Stimulated activated CD4-positive, alpha-beta T cell treated with anti-CD3 and anti-CD28 coated beads, Interleukin-4, amount 100 ng/mL, for 48 hours (primary cell): ENCODE measurements around the gene PROX1.

Experiments
- DNase-seq, 2 donors: peaks; one replicate each; pipeline ENCODE4 v3.0.0-alpha.2; 2020; ENCODE audit warnings: low read depth in 2 of 2

The PROX1 gene, protein sequence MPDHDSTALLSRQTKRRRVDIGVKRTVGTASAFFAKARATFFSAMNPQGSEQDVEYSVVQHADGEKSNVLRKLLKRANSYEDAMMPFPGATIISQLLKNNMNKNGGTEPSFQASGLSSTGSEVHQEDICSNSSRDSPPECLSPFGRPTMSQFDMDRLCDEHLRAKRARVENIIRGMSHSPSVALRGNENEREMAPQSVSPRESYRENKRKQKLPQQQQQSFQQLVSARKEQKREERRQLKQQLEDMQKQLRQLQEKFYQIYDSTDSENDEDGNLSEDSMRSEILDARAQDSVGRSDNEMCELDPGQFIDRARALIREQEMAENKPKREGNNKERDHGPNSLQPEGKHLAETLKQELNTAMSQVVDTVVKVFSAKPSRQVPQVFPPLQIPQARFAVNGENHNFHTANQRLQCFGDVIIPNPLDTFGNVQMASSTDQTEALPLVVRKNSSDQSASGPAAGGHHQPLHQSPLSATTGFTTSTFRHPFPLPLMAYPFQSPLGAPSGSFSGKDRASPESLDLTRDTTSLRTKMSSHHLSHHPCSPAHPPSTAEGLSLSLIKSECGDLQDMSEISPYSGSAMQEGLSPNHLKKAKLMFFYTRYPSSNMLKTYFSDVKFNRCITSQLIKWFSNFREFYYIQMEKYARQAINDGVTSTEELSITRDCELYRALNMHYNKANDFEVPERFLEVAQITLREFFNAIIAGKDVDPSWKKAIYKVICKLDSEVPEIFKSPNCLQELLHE

DNA sequence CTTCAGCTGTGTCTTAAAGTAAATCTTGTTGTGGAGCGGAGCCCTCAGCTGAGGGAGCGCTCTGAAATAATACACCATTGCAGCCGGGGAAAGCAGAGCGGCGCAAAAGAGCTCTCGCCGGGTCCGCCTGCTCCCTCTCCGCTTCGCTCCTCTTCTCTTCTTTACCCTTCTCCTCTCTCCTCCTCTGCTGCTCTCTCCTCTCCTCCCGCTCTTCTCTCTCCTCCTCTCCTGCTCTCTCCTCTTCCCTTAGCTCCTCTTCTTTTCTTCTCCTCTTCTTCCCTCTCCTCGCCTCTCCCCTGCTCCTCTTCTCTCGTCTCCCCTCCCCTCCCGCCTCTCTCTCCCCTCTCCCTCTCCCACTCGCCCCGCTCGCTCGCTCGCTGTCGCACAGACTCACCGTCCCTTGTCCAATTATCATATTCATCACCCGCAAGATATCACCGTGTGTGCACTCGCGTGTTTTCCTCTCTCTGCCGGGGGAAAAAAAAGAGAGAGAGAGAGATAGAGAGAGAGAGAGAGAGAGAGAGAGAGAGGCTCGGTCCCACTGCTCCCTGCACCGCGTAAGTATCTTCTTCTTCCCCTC is at the start of gene PROX1:
PROX1 (plus strand) TSS at position 47 of the 580 bp plus-strand sequence. CDS start 8,563 bp downstream, outside the sequence.
- DNase-seq = no peak

DNA sequence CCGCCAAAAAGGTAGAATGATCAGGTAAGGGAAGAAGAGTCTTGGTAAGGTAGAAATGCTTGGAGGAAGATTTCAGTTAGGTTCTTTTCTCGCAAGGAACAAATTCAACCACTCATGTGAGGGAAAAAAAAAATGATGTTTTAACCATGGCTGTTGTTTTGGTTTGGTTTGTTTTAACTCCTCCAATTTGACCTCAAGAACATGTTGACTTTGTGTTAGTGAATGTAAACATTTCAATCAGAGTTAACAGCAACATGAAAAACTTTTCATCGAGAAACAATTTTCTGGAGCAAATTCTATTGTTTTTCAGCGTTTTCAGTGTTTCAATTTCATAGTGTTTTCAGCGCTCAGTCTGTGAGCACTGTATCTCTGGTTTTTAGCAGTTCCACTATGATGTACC is 49.0 kb upstream of the PROX1 start:
- no peak for DNase-seq

DNA sequence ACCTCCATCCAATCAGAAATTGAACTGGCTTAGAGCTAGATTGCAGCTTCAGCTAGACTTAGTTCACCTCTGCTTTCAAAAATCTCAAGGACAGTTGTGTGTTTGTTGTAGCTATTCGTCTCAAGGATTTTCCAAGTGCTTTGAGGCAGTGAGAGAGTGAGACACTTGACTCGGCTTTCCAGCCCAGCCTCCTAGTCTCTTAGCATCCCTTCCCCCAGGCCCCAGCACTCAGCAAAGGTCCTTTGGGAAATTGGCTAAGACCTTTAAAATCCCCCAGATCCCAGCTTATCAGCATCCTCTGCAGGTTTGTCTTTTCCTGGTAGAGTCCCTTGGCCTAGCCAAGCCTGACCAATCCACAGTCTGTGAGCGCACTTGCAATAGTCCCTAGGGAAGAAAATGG is 47.9 kb upstream of the PROX1 start:
- DNase-seq = no peak

DNA sequence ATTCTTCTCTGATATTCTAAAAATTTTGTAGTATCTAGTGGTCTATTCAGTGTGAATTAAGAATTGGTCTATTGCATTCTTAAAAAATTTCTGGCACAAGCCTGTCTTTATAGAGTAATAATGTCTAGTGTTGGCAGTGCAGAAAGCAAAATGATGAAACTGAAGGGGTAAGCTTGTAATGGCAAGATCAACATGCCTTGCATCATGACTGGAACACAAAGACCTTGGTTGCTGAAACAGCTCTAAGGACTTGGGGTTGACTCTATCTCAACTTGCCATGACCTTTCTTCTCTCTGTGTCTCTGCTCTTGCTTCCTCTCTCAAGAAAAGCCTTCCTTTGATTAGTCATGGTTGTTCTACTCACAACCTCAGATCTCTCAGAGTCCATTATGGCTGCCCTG is 46.8 kb upstream of the PROX1 start:
- no peak for DNase-seq

DNA sequence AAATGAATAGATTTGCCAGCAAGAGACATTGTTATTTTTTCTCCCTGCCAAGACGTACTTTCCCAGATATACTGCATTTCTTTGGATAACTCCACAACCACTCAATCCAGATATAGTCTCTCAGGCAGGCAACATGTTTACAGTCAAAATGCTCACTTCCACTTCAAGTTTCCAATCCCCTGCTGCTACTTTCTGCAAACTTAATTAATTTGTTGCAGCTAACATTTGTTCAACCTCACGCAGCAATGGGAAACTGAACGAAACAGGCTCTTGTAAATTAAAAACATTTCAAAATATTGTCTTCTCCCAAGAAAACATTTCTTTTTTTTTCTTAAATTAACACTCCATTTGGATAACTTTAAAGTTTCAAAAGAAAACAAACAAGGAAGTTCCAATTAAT is 45.7 kb upstream of the PROX1 start:
- DNase-seq = no peak

DNA sequence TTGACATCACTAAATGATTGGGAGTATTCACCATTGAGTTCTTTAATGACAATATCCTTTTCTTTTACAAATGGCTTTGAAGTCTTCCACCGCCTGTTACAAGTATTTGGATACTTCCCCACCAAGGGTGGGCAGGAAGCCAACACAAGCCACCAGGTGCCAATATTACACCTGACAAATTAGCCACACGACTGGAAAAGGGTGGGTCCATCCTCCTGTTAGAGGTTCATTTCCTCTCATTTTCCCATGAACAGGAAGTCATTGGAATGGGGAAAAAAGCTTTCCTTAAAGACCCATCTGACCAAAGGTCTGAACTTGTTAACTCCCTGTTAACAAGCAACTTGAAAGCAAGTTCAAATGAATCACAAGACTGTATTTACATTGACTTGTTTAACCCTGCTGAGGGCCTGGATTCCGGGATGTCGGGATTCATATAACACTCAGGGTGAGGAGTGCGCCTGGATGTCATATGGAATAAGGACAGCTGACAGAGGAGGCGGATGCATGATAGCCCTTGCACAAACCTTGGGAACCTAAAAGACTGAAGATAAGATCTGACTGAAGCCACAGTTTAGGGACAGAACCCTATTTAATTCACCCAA is 40.5 kb upstream of the PROX1 start:
- DNase-seq = no peak

DNA sequence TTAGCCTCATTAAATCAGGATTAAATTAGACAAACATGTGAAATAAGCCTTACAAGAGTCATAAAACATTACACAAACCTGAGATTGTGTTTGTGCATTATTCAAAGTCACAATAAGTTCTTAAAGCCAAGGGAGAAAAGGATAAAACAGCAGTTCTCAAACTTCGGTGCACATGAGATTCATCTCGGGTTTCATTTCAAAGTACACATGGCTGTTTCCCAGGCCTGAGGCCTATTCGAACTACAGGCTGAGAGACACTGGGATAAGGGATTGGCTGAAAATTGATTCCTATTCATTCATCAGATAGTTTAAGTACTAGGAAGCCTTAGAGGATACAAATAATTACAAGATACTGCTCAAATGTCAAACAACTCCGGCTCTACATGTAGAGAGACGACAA is 35.9 kb upstream of the PROX1 start:
- DNase-seq = no peak

DNA sequence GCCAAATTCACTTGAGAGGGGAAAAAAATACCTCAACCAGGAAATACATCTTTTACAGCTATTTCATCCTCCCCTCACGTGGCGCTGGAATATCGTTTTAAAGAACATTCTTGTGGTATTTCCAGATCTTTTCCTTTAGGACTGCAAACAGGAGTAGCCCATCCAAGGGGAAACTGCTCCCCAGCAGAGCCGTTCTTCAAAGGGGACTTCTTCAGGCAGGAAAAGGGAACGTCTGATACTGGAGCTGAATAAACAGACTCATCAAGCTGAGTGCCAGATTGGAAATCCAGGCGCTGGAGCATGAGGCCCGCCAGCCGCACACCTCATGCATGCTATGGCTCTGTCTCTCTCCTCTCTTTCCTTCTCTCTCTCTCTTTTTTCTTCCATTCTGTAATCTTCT is 34.0 kb upstream of the PROX1 start:
- no peak for DNase-seq

DNA sequence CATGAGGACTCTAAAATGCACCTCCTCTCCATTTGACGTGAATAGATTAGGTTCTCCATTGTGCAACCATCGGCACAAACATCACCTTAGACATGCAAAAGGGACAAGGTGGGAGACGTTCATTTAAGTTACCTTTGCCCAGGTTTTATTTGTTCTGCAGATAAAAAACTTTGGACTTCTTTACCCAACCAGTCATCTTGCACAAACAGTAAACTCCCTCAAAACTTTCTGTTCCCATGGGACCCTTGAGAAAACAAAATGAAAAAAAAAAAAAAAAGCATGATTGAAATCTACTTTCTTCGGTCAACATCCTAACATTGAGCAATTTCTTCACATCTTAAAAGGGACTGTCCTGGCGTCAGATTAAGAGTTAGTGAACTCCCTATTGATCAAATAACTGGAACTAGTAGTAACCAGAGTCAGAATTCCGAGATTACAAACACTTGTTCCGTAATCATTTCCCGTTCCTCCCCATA is 31.4 kb upstream of the PROX1 start:
- DNase-seq = no peak

DNA sequence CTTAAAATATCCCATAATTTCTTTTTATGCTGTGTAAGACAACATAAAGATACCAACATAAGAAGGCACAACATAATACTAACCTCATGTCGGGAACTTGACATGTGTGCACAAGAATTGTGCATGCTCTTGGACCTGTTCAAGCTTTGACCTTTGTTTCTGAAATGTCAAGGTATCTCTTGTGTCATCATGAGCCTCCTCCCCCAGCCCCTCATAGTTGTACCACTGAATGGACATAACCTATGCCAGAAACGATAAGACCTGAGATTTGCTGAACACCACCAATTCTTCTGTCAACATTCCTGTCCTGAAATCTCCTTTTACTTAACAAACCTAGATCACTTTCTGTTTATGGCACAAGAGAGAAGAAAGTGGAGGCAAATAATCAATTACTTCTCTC is 29.4 kb upstream of the PROX1 start:
- no peak for DNase-seq

DNA sequence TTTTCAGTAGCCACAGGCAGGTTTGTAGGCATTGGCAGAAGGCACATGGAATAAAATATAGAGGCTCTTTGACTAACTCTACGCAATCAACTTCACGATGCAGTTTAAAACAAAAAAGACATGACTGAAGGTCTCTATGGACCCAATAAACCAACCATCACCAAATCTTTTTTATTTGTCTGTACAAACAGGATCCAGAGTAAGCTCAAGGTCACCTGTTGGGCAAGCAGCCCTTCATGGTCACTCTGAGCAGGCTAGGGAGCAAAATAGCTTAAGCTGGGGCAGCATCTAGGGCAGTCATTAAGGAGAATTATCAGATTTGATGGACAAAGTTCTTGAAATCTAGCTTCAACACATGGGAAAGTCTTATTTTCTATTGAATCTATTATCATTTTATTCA is 26.8 kb upstream of the PROX1 start:
- DNase-seq = no peak

DNA sequence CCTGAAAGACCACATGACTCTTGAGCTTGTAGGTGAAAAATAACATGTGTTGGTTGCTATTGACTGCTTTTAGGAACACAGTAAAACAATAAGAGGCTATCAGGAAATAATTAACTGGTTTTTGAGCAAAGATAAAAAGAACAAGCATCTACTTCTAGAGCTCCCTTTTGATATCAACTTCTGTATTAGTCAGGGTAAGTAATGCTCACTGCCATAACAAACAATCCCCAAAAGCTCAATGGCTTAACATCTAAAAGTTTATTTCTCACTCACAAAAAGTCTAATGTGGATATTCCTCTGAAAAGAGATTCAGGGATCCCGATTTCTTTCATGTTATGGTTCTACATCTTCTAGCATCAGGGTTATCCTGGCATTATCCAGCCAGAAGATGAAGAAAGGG is 25.3 kb upstream of the PROX1 start:
- DNase-seq = no peak

DNA sequence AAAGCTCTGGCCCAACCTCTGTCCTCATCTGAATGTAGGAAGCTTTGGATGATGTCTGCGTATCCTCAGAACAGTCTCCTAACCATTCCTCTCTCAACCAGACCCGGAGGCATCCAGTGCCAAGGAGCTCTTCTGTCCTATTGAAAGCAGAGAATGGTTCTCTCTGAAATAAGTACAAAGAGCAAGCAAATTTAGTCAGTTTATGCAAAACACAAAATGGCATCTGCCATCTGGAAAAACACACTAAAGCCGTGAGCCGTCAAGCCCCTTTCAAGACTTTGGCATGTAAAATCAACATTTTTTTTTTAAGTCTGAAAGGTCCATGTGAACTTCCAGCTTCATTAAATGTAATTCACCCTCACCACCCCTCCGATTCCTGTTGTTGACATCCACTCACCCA is 21.7 kb upstream of the PROX1 start:
- DNase-seq = no peak

DNA sequence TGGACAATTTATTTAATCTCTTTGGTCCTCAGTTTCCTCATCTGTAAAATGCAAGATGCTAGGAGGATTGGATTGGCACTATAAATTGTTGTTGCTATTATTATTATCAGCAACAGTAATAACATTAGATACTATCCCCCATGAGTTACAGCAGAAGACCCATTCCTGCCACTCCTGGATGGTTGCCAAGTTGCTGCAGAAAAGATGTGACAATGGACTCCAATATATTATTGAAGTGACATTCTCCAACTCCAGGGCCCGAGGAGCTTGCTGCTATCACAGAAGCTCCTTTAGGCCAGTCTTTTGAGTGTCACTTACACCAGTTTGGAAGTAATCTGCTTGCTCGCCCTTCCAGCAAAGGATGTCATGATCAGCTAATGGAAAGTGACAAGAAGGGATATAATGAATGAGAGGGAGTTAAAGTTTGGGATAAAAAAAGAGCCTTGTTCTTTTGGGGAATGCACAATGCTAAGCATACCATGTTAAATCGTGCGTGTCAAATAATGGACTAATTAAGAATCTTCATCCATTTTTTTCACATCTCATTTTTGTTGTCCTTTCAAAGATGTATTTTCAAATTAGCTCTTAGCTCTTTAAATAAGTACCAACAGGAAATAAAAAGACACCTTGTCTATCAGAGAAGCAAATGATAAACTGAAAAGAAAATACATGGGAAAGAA is 19.5 kb upstream of the PROX1 start:
- no peak for DNase-seq

DNA sequence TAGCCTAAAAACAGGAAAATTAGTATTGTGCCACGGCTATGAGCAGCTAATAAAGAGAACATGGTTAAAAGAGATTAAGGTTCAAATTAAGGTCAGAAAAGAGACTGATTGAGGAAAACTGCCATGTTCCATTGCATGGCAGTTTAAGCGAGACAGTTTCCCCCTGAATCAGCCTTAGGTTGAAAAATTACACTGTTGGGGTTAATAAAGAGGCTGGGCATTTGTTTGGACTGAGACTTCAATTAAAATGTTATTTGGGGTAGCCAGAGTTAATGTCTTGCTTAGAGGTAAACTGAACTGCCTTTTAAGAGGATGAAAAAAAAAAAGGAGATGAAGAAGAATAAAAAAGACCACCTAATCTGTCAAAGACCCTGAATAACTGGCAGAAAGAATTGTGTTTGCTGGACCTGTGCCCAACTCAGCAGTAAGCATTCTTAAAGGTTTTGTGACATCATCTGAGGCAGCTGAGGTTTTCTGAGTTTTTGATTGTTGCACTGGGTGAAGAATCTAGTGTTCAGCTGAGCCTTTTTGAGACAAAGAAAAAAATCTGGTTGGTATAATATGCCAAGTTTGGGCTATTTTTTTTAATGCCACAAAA is 17.7 kb upstream of the PROX1 start:
- no peak for DNase-seq

DNA sequence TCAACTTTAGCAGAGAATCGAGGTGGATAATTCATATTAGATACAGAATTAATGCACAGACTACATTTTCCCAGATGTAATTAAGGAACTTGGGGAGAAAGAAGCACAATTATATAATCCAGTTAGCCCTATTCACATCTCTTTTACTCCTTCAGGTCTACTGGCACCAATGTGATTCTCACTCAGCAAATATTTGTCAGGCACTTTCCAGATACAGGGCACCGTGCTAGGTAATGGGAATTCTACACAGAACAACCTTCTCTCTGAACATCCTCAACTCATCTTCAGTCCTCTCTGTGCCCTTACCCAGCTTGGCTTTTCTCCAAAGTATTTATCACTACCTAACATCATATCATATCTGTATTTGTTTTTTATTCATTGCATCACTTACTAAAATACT is 15.6 kb upstream of the PROX1 start:
- no peak for DNase-seq

DNA sequence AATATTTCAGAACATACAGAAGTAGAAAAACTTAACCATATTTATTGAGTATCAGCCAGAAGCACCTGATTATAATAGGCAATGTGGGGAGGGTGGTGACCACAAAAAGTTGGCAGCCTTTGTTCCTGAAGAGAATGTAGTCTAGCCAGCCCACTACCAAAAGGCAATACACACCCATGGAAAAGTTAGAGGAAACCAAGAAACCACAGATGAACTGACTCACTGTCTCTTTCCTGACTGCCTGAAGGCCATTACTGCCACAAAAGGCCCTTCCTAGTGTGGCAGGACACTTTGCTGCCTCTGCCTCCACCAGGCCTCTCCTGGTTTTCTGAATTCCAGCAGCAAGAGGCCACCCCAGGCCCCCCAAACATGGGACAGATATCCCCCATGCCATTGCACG is 14.6 kb upstream of the PROX1 start:
- no peak for DNase-seq

DNA sequence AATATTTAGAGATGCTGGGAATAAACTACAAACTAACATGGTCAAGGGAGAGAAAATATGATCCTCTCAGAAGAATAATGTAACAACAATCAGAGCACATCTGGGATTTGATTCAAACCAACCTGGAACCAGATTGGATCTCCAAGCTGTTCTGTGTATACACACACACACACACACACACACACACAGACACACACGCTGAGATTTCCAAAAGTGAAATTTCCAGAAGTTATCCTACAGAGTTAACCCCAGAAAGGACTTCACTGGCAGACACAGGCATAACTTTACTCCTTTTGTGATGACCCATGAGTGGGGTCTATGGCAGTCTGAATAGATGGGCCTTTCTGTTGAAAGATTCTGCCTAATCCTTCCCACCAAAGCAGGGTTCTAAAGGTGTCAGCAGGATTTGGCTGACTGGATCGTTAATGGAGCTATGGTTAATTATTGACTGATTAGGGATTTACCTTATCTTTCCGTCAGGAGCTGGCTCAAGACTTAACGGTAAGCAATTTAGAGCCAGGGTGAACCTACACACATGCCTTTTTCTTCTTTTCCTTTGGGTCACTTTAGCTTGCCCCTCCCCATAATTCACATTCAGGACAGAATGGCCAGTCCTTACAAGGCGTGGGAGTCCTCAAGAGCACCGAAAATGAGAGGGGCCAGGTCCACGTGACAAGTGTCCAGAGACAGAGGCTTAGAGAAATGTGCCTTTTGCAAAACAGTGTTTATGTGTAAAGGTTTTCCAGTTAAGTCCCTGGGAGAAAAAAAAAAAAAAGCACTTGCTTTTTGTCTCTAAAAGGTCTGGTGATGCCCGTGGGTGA is 10.9 kb upstream of the PROX1 start:
- DNase-seq = no peak

DNA sequence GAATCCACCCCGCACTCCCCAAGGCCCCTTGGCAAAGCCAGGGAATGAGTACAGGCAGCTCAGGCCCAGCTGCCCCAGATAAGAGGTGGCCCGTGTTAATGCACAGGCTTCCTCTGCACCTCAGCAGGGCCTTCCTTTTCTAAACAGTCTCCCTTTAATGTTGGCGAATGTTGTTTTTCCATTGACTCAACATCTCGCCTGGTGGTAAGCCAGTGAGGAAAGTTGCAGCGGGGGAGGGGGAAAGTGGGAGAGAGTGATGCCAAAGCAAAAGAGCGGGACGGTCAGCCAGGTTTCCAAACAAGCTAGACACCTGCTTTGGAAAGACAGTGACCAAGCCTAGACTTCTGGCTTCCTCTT is 10.3 kb upstream of the PROX1 start:
- no peak for DNase-seq

DNA sequence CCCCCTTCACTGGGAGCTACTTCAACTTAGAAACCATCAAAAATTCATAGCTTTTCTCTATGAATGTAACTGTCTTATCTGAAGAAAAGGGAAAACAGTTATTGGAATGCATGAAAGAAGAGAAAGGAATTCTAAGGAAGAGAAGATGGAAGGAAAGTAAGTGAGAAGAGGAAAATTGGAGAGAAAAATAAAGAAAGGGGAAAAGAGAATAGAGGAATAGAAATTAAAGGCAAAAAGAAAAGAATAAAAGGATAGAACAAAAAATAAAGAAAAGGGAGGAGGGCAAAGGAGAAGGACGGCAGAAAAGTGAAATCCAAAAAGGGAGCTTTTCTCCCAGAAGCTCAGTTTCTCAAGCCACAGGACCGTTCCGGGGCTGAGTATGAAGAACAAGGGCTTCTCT is 9.9 kb upstream of the PROX1 start:
- DNase-seq = no peak
